Measurements from ENCODE around the gene NKIRAS2. TPM values are rescaled to one million over a fixed set of nuclear protein-coding genes. Genes with fewer than 3 reads are reported as not detected.
"Not testable (repeated sequence)": the region's sequence is repeated elsewhere in the genome, so short reads cannot be mapped to it uniquely, and the experiment has no call there.

The NKIRAS2 gene
- total RNA-seq, 1 experiment from 2014 or later: 28.4 TPM

GRCh38 chr17:42016411-42016831 is 3.5 kb upstream of the NKIRAS2 start:
- peak overlapping the region; percentile 86; the same call in 1 of the 2 replicates for H2AFZ ChIP-seq (ENCODE audit: low read length)
- 0 out of 2 replicates have a peak, but pooled peaks cover 5% of the 10 kb centered on the region for H3K9me2 ChIP-seq (replicated peaks; ENCODE audit: insufficient read depth, low read length)
- peak overlapping the region; percentile 74 for H3K27ac ChIP-seq (ENCODE audit: low read length)
- H3K4me2 ChIP-seq (ENCODE audit: low read depth, low read length, poor library complexity, severe bottlenecking): peak overlapping the region; percentile 92
- H3K4me3 ChIP-seq (ENCODE audit: low read length): peak overlapping the region; percentile 82
- no peaks in the 10 kb centered on the region; the same call in 1 of the 2 replicates for H4K20me1 ChIP-seq (ENCODE audit: insufficient read depth, low read depth, low read length)
- peak; percentile 68 for DNase-seq
- no peaks in the 10 kb centered on the region for H3K9me3 ChIP-seq (ENCODE audit: low read length)
- H3K4me1 ChIP-seq (ENCODE audit: low read length): peaks cover 42% of the 10 kb centered on the region
- H3K36me3 ChIP-seq (ENCODE audit: insufficient read depth, low read length): peaks cover 3% of the 10 kb centered on the region; the same call in 1 of the 2 replicates
- H3K79me2 ChIP-seq (ENCODE audit: low read length): peaks cover 84% of the 10 kb centered on the region
- no peaks in the 10 kb centered on the region for H3K27me3 ChIP-seq (ENCODE audit: low read length)
- H3K9ac ChIP-seq (ENCODE audit: low read length): peak overlapping the region; percentile 98

GRCh38 chr17:42016941-42017865 is 2.7 kb upstream of the NKIRAS2 start, which contains the start of gene DNAJC7:
Gene DNAJC7, minus strand, starts transcription at chr17:42017439. Its CDS starts 23 bp downstream, at chr17:42017416.
- no peaks in the 10 kb centered on the region; the same call in 1 of the 2 replicates for H4K20me1 ChIP-seq (ENCODE audit: insufficient read depth, low read depth, low read length)
- H3K4me2 ChIP-seq (ENCODE audit: low read depth, low read length, poor library complexity, severe bottlenecking): peak within 1 kb of the TSS; percentile 92
- H3K9me2 ChIP-seq (replicated peaks; ENCODE audit: insufficient read depth, low read length): 0 out of 2 replicates have a peak, but pooled peaks cover 5% of the 10 kb centered on the region
- peaks cover 45% of the 10 kb centered on the region for H3K4me1 ChIP-seq (ENCODE audit: low read length)
- H3K4me3 ChIP-seq (ENCODE audit: low read length): peak within 1 kb of the TSS; percentile 82
- H3K79me2 ChIP-seq (ENCODE audit: low read length): peaks cover 80% of the 10 kb centered on the region
- H3K27ac ChIP-seq (ENCODE audit: low read length): peak within 1 kb of the TSS; percentile 74
- H3K9me3 ChIP-seq (ENCODE audit: low read length): no peaks in the 10 kb centered on the region
- DNase-seq: peak; percentile 98
- H3K9ac ChIP-seq (ENCODE audit: low read length): peak within 1 kb of the TSS; percentile 98
- peak within 1 kb of the TSS; percentile 86 for H2AFZ ChIP-seq (ENCODE audit: low read length)
- H3K27me3 ChIP-seq (ENCODE audit: low read length): no peaks in the 10 kb centered on the region
- peaks cover 3% of the 10 kb centered on the region; the same call in 1 of the 2 replicates for H3K36me3 ChIP-seq (ENCODE audit: insufficient read depth, low read length)

- H3K27me3 ChIP-seq (ENCODE audit: low read length): no peaks in the 10 kb centered on the region
- H3K9ac ChIP-seq (ENCODE audit: low read length): peak overlapping the region; percentile 98
- peak overlapping the region; percentile 37; the same call in 1 of the 2 replicates for H3K27ac ChIP-seq (ENCODE audit: low read length)
- H2AFZ ChIP-seq (ENCODE audit: low read length): peak overlapping the region; percentile 32; the same call in 1 of the 2 replicates
- peak overlapping the region; percentile 92 for H3K4me2 ChIP-seq (ENCODE audit: low read depth, low read length, poor library complexity, severe bottlenecking)
- no peaks in the 10 kb centered on the region for H3K9me3 ChIP-seq (ENCODE audit: low read length)
- H3K4me3 ChIP-seq (ENCODE audit: low read length): peak overlapping the region; percentile 82
- 0 out of 2 replicates have a peak, but pooled peaks cover 5% of the 10 kb centered on the region for H3K9me2 ChIP-seq (replicated peaks; ENCODE audit: insufficient read depth, low read length)
- H4K20me1 ChIP-seq (ENCODE audit: insufficient read depth, low read depth, low read length): no peaks in the 10 kb centered on the region; the same call in 1 of the 2 replicates
- H3K36me3 ChIP-seq (ENCODE audit: insufficient read depth, low read length): peaks cover 9% of the 10 kb centered on the region; the same call in 1 of the 2 replicates
- no peak for DNase-seq
- peaks cover 76% of the 10 kb centered on the region for H3K79me2 ChIP-seq (ENCODE audit: low read length)
- H3K4me1 ChIP-seq (ENCODE audit: low read length): peaks cover 45% of the 10 kb centered on the region
These were observed 2.1 kb upstream of the NKIRAS2 start for GRCh38 chr17:42017866-42018200.

- H3K4me2 ChIP-seq (ENCODE audit: low read depth, low read length, poor library complexity, severe bottlenecking): peak overlapping the region; percentile 92
- H3K27ac ChIP-seq (ENCODE audit: low read length): peak overlapping the region; percentile 37; the same call in 1 of the 2 replicates
- no peak overlapping the region for H2AFZ ChIP-seq (ENCODE audit: low read length)
- no peaks in the 10 kb centered on the region; the same call in 1 of the 2 replicates for H4K20me1 ChIP-seq (ENCODE audit: insufficient read depth, low read depth, low read length)
- peaks cover 71% of the 10 kb centered on the region for H3K79me2 ChIP-seq (ENCODE audit: low read length)
- peak overlapping the region; percentile 98 for H3K9ac ChIP-seq (ENCODE audit: low read length)
- H3K4me3 ChIP-seq (ENCODE audit: low read length): peak overlapping the region; percentile 82
- no peaks in the 10 kb centered on the region for H3K27me3 ChIP-seq (ENCODE audit: low read length)
- peaks cover 9% of the 10 kb centered on the region; the same call in 1 of the 2 replicates for H3K36me3 ChIP-seq (ENCODE audit: insufficient read depth, low read length)
- 0 out of 2 replicates have a peak, but pooled peaks cover 5% of the 10 kb centered on the region for H3K9me2 ChIP-seq (replicated peaks; ENCODE audit: insufficient read depth, low read length)
- no peak for DNase-seq
- H3K4me1 ChIP-seq (ENCODE audit: low read length): peaks cover 43% of the 10 kb centered on the region
- no peaks in the 10 kb centered on the region for H3K9me3 ChIP-seq (ENCODE audit: low read length)
These were observed 1.6 kb upstream of the NKIRAS2 start for GRCh38 chr17:42018339-42018738.

- H3K4me3 ChIP-seq (ENCODE audit: low read length): no peak overlapping the region
- no peaks in the 10 kb centered on the region for H3K9me3 ChIP-seq (ENCODE audit: low read length)
- peaks cover 64% of the 10 kb centered on the region for H3K79me2 ChIP-seq (ENCODE audit: low read length)
- no peak for DNase-seq
- no peak overlapping the region for H3K27ac ChIP-seq (ENCODE audit: low read length)
- H3K4me1 ChIP-seq (ENCODE audit: low read length): peaks cover 41% of the 10 kb centered on the region
- H2AFZ ChIP-seq (ENCODE audit: low read length): no peak overlapping the region
- peaks cover 15% of the 10 kb centered on the region; the same call in 1 of the 2 replicates for H3K36me3 ChIP-seq (ENCODE audit: insufficient read depth, low read length)
- no peaks in the 10 kb centered on the region for H3K27me3 ChIP-seq (ENCODE audit: low read length)
- H3K4me2 ChIP-seq (ENCODE audit: low read depth, low read length, poor library complexity, severe bottlenecking): no peak overlapping the region
- H3K9ac ChIP-seq (ENCODE audit: low read length): no peak overlapping the region
- 0 out of 2 replicates have a peak, but pooled peaks cover 5% of the 10 kb centered on the region for H3K9me2 ChIP-seq (replicated peaks; ENCODE audit: insufficient read depth, low read length)
- H4K20me1 ChIP-seq (ENCODE audit: insufficient read depth, low read depth, low read length): no peaks in the 10 kb centered on the region; the same call in 1 of the 2 replicates
These were observed 902 bp upstream of the NKIRAS2 start for GRCh38 chr17:42018988-42019387.

- H2AFZ ChIP-seq (ENCODE audit: low read length); H4K20me1 ChIP-seq (ENCODE audit: insufficient read depth, low read depth, low read length); H3K9me3 ChIP-seq (ENCODE audit: low read length); DNase-seq; H3K27me3 ChIP-seq (ENCODE audit: low read length); H3K9me2 ChIP-seq (replicated peaks; ENCODE audit: insufficient read depth, low read length): not testable (repeated sequence)
- Histone ChIP-seq H3K79me2 (ENCODE audit: low read length) (peaks cover 46% of the 10 kb centered on the region), H3K9ac (ENCODE audit: low read length) (peak overlapping the region; percentile 99), H3K27ac (ENCODE audit: low read length) (peak overlapping the region; percentile 23; the same call in 1 of the 2 replicates), H3K4me2 (ENCODE audit: low read depth, low read length, poor library complexity, severe bottlenecking) (peak overlapping the region; percentile 91), H3K4me1 (ENCODE audit: low read length) (peaks cover 45% of the 10 kb centered on the region), H3K4me3 (ENCODE audit: low read length) (peak overlapping the region; percentile 99), H3K36me3 (ENCODE audit: insufficient read depth, low read length) (peaks cover 16% of the 10 kb centered on the region; the same call in 1 of the 2 replicates)
These were observed 955 bp downstream of the NKIRAS2 start for GRCh38 chr17:42020845-42021244.

- Histone ChIP-seq H3K9me3 (ENCODE audit: low read length) (no peaks in the 10 kb centered on the region), H3K4me2 (ENCODE audit: low read depth, low read length, poor library complexity, severe bottlenecking) (no peak overlapping the region), H3K4me1 (ENCODE audit: low read length) (peaks cover 31% of the 10 kb centered on the region), H3K9me2 (replicated peaks; ENCODE audit: insufficient read depth, low read length) (0 out of 2 replicates have a peak, but pooled peaks cover 5% of the 10 kb centered on the region), H3K4me3 (ENCODE audit: low read length) (no peak overlapping the region), H3K27ac (ENCODE audit: low read length) (no peak overlapping the region), H3K36me3 (ENCODE audit: insufficient read depth, low read length) (peaks cover 16% of the 10 kb centered on the region; the same call in 1 of the 2 replicates), H3K27me3 (ENCODE audit: low read length) (no peaks in the 10 kb centered on the region), H3K9ac (ENCODE audit: low read length) (no peak overlapping the region), H2AFZ (ENCODE audit: low read length) (no peak overlapping the region), H3K79me2 (ENCODE audit: low read length) (peaks cover 21% of the 10 kb centered on the region), H4K20me1 (ENCODE audit: insufficient read depth, low read depth, low read length) (no peaks in the 10 kb centered on the region; the same call in 1 of the 2 replicates)
- DNase-seq: no peak
These were observed 3.8 kb downstream of the NKIRAS2 start for GRCh38 chr17:42023524-42024349.

Data from Karpas-422 (cell line).